A673 (cell line): ENCODE measurements around the gene TDRD5.

ENCODE experiments used
- EZH2 ChIP-seq: fragments of 200-600 bp; sonication (generic); IDR thresholded peaks from 2 replicates; pipeline ENCODE4 v1.6.1; 2017; ENCODE audit warnings: borderline replicate concordance, low read depth, mild to moderate bottlenecking, mixed read lengths, antibody characterized with exemption, low read length; ENCODE audit not compliant: poor library complexity, severe bottlenecking
- TF ChIP-seq, protein P1 (sequence below): fragments of 300-800, 200-600 bp; sonication (generic); conservative IDR thresholded peaks from 2 replicates; pipeline ENCODE4 v1.5.1; 2017; ENCODE audit warnings: low read depth, mild to moderate bottlenecking, antibody characterized with exemption, low read length, moderate library complexity, mixed read lengths

DNA sequence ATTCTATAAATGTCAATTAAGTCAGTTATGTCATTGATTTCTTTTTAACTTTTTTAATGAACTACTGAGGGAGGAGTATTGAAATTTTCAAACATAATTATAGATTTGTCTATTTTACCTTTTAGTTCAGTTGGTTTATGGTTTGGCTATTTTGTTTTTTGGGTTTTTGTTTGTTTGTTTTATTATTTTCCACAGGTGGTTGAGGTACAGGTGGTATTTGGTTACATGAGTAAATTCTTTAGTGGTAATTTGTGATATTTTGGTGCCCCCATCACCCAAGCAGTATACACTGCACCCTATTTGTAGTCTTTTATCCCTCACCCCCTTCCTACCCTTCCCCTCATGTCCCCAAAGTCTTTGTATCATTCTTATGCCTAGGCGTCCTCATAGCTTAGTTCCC lies 9.5 kb downstream of the TDRD5 start:
- TF ChIP-seq, protein P1, sequence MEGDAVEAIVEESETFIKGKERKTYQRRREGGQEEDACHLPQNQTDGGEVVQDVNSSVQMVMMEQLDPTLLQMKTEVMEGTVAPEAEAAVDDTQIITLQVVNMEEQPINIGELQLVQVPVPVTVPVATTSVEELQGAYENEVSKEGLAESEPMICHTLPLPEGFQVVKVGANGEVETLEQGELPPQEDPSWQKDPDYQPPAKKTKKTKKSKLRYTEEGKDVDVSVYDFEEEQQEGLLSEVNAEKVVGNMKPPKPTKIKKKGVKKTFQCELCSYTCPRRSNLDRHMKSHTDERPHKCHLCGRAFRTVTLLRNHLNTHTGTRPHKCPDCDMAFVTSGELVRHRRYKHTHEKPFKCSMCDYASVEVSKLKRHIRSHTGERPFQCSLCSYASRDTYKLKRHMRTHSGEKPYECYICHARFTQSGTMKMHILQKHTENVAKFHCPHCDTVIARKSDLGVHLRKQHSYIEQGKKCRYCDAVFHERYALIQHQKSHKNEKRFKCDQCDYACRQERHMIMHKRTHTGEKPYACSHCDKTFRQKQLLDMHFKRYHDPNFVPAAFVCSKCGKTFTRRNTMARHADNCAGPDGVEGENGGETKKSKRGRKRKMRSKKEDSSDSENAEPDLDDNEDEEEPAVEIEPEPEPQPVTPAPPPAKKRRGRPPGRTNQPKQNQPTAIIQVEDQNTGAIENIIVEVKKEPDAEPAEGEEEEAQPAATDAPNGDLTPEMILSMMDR: no peak
- TF ChIP-seq EZH2: no peak
